Pancreas (tissue), 10 donors: Measurements from ENCODE around the gene SEC31A. TPM values are rescaled to one million over a fixed set of nuclear protein-coding genes. Genes with fewer than 3 reads are reported as not detected.

Experiments used
- ATAC-seq, 4 donors: fragments of 200-7000 bp; cut with Tn5 transposase; one replicate each; pipeline versions ENCODE4 v1.8.0 to v1.9.1; 2020; ENCODE audit warnings: mild to moderate bottlenecking in 4 of 4, moderate library complexity in 4 of 4
- DNase-seq, 6 donors: peaks; one replicate each; pipeline ENCODE4 v3.0.0-alpha.2; 2020
- FAIRE-seq: peaks from 2 replicates; lab custom pipeline; 2012; peaks lifted over from hg19 to GRCh38; lab: Jason Lieb, UNC
- H3K27ac ChIP-seq, 4 donors: fragments of 200-600 bp; sonication (generic); 1 replicate in 3 of 4; 2 replicates in 1 of 4; pipeline versions ENCODE4 v1.5.0 to v1.8.0; 2020
- H3K27me3 ChIP-seq, 4 donors: fragments of 200-600 bp; one replicate each; pipeline ENCODE4 v1.8.0; 2021
- H3K36me3 ChIP-seq, 3 donors: fragments of 200-600 bp; sonication (generic) in 1 of 3; one replicate each; pipeline versions ENCODE4 v1.5.0 to v1.8.0; 2020 to 2021
- H3K4me1 ChIP-seq, 3 donors: fragments of 200-600 bp; one replicate each; pipeline ENCODE4 v1.8.0; 2021
- H3K4me3 ChIP-seq, 4 donors: fragments of 200-600 bp; sonication (generic) in 2 of 4; one replicate each; pipeline versions ENCODE4 v1.5.0 to v1.8.0; 2020 to 2021
- H3K9me3 ChIP-seq, 4 donors: fragments of 200-600 bp; one replicate each; pipeline ENCODE4 v1.8.0; 2021
- WGBS, 2 donors: extraction: QIAGEN DNeasy Blood & Tissue Kit; methylation state at CpG; one replicate each; pipeline ENCODE4 v1.1.7; 2013; 5-methylcytosine and 5-hydroxymethylcytosine counted together
- intact Hi-C, 3 donors: fragments of 100-400 bp; cut with DNase I; formaldehyde crosslinking; loops; one replicate each; pipeline versions ENCODE4 v1.11.1 to v1.14.2; 2022
- polyA plus RNA-seq, 2 donors: library from polyadenylated mRNA; stranded (reverse); fragments of 200-250 nt; gene quantifications; one replicate each; pipeline ENCODE4 v1.2.3, GENCODE V29; 2013
- total RNA-seq, 6 donors: library from RNA; stranded (reverse); fragmentation: NEBNext Ultra II Directional in 4 of 6; extraction: Animal tissue kit (Norgen Biotek cat#: 25700) in 4 of 6; gene quantifications; one replicate each; pipeline versions ENCODE4 v1.2.1 to v1.2.4, GENCODE V29; 2021 to 2023
- TF ChIP-seq, protein P1 (sequence below), 4 donors: fragments of 200-600 bp; sonication (generic) in 3 of 4; IDR thresholded peaks; one replicate each; pipeline versions ENCODE4 v1.5.0 to v1.8.0; 2021; ENCODE audit warnings: antibody characterized with exemption in 4 of 4
- donor health status: healthy with polysubstance abuse.
- donor health status: DM: no; HTN: no; CAD: no; lungs with moderate emphysema.
- donor health status: DM: no; HTN: no; CAD: no.
- donor health status: control.
- donor health status: control.
- donor health status: Bipolar disorder and iron deficiency.
- donor health status: DM: yes; HTN: yes; CAD: no.
- donor health status: DM: no; HTN: no; CAD: no.
- donor health status: DM: no; HTN: no; CAD: no.
- donor health status: DM: yes; HTN: yes; CAD: no.

Gene SEC31A
- total and polyA plus RNA-seq, 8 donors: 123 to 205 (median 169) TPM

DNA sequence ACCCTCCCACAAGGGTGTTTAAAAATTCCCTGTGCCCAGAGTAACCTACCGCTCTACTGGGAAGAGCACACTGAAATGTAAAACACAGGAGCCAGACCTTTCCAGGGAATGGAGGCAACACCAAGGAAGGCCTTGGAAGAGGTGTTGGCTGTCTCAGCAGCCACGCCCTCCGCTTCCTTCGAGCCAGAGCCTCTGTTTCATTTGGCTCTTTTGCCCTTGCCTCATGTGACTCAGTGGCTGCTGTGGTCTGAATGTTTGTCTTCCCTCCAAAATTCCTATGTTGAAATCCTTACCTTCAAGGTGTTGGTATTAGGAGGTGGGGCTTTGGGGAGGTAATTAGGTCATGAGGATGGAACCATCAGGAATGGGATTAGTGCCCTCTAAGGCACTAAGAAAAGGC, 103.6 kb downstream of the SEC31A start:
- 83 to 87% methylated on average over 4 of the region's 4 CpGs for WGBS, 2 donors
- intact Hi-C loops: no loop called here
- FAIRE-seq (no peak), ATAC-seq (no peak), DNase-seq (no peak)
- H3K9me3 ChIP-seq: no peaks in the 10 kb centered on the region
- no peaks in the 10 kb centered on the region for H3K27me3 ChIP-seq
- TF ChIP-seq, protein P1, sequence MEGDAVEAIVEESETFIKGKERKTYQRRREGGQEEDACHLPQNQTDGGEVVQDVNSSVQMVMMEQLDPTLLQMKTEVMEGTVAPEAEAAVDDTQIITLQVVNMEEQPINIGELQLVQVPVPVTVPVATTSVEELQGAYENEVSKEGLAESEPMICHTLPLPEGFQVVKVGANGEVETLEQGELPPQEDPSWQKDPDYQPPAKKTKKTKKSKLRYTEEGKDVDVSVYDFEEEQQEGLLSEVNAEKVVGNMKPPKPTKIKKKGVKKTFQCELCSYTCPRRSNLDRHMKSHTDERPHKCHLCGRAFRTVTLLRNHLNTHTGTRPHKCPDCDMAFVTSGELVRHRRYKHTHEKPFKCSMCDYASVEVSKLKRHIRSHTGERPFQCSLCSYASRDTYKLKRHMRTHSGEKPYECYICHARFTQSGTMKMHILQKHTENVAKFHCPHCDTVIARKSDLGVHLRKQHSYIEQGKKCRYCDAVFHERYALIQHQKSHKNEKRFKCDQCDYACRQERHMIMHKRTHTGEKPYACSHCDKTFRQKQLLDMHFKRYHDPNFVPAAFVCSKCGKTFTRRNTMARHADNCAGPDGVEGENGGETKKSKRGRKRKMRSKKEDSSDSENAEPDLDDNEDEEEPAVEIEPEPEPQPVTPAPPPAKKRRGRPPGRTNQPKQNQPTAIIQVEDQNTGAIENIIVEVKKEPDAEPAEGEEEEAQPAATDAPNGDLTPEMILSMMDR (IDR thresholded peaks at IDR 0.05): no peak
- no peak overlapping the region for H3K27ac ChIP-seq
- H3K36me3 ChIP-seq: no peaks in the 10 kb centered on the region
- no peak overlapping the region for H3K4me3 ChIP-seq
- H3K4me1 ChIP-seq: peaks cover 0 to 14% (median 0%) of the 10 kb centered on the region in 3 donors

DNA sequence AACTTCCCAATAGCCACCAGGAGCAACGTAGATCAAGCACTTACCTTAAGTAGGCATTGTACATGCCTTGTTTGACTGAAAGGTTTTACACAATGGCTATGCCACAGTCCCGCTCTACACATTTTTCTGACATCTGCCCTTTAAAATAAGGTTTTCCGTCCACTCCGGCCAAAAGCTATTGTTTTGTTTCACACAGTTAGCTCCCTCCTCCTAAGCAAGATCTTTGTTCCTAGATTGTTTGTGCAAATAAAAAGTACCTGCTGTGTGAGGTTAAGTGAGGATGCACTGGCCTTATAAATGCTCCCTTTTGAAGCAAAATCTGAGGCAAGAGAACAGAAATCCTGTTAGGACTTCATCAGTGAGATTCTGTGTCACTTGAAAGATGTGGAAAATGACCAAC, 104.1 kb downstream of the SEC31A start:
- intact Hi-C loops: no loop called here
- FAIRE-seq: no peak
- TF ChIP-seq, protein P1 (IDR thresholded peaks at IDR 0.05): no peak

DNA sequence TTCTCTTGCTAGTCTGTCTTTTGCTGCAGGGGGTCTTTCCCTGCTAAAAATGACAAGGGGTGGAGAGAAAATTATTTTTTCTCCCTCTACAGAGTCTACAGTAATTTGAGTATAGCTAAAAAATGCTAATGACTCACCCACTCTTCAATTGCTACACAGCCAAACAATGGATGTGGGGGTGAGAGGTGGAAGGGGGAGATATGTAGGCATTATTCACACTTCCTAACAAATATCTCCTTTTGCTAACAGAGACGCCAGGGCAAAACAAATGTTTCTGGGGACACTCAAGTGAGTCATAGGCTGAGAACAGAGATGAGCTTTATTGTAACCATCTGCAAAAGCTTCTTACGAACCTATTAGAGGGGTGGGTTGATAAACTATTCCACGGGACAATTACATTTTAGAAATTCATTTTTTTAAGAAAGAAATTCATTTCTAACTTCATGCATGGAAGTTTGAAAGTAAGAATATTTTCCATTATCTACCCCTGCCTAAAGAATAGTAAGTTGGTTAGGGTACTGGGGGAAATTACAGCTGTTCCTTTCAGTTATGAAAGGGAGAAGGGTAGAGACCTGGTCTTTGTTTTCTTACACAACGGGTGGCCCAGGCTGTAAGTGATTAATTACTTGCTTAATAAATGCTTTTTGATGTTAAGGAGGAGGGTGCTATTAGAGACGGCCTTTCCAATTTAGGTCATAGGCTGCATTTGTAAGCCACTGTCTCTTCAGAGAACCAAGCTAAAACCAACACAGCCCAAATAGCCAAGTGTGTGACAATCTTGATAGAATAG, 105.1 kb downstream of the SEC31A start:
- intact Hi-C loops: no loop called here
- peaks cover 0 to 19% (median 6%) of the 10 kb centered on the region in 3 donors for H3K4me1 ChIP-seq
- peak in 3 of 4 donors; percentile 15 to 27 (median 24) for ATAC-seq

More for the DNA sequence above, 104.1 kb downstream of the SEC31A start:
- Histone ChIP-seq H3K27me3 (no peaks in the 10 kb centered on the region), H3K4me3 (no peak overlapping the region), H3K4me1 (peaks cover 0 to 14% (median 0%) of the 10 kb centered on the region in 3 donors), H3K9me3 (no peaks in the 10 kb centered on the region), H3K27ac (no peak overlapping the region), H3K36me3 (no peaks in the 10 kb centered on the region)
- 58 to 68% methylated on average over 4 of the region's 4 CpGs for WGBS, 2 donors
- ATAC-seq: no peak
- no peak for DNase-seq

DNA sequence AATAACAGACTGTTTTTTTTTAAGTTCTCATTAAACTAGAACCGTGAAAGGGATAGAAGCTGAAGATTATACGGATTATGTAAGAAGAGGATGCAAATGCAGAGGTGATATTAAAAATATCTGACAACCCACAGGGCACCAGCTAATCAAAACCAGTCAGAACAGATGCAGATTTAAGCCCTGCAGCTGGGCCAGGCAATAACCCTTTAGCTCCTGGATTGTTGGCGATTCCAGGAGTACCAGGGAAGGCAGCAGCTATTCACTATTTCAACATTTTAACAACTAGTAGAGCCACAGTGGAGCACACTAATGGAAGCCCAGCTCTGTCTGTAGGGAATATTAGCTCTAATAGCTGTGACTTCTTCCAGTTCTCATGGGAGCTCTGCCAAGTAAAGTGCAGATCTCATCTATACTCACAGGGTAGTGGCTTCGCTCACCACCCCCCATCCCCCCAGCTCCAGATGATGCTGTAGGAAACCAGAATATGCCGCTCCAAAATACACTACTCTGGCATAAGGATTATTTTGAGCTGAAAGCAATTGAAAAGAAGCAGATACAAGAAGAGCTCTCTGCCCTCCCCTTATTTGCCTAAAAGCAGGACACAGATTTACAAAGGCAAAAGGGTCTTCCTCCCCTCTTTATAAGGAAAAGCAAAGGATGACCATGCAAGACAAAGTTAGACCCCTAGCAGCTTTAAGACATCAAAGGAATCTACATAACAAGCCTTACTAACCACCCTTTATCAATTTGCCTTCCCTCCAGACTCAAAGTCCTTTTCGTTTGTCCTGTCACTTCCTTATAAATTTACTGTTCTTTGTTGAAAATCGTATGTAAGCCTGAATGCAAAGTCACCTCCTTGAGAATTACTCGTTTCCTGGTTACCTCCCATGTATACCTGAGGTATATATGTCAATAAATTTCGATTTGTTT, 106.0 kb downstream of the SEC31A start:
- Histone ChIP-seq H3K9me3 (no peaks in the 10 kb centered on the region), H3K27me3 (no peaks in the 10 kb centered on the region), H3K27ac (peak overlapping the region in 2 of 4 donors; percentile 17 to 59), H3K36me3 (no peaks in the 10 kb centered on the region), H3K4me3 (no peak overlapping the region), H3K4me1 (peaks cover 5 to 27% (median 15%) of the 10 kb centered on the region in 3 donors)
- ATAC-seq: no peak
- intact Hi-C loops: no loop called here
- 52% methylated on average over 9 of the region's 9 CpGs for WGBS, 2 donors
- FAIRE-seq: no peak
- TF ChIP-seq, protein P1 (IDR thresholded peaks at IDR 0.05): no peak
- DNase-seq: no peak

More for the DNA sequence above, 105.1 kb downstream of the SEC31A start:
- DNase-seq (no peak), FAIRE-seq (no peak)
- Histone ChIP-seq H3K27me3 (no peaks in the 10 kb centered on the region), H3K36me3 (no peaks in the 10 kb centered on the region), H3K9me3 (no peaks in the 10 kb centered on the region), H3K27ac (peak overlapping the region in 2 of 4 donors; percentile 17 to 59), H3K4me3 (no peak overlapping the region)
- 58 to 62% methylated on average over 5 of the region's 5 CpGs for WGBS, 2 donors
- TF ChIP-seq, protein P1 (IDR thresholded peaks at IDR 0.05): no peak
